AG10803 (cell line): ENCODE measurements around the gene CLDN16.

Experiments used
- DNase-seq: peaks from one replicate; pipeline ENCODE4 v3.0.0; 2010; ENCODE audit warnings: low read depth
- H3K4me3 ChIP-seq: 2 replicates; pipeline ENCODE4 v1.5.1; 2011; ENCODE audit warnings: mild to moderate bottlenecking, low read length, control low read depth
- TF ChIP-seq, protein P1 (sequence below): conservative IDR thresholded peaks from 2 replicates; pipeline ENCODE4 v1.5.1; 2011; ENCODE audit warnings: mild to moderate bottlenecking, low read length, control low read depth, inconsistent platforms

The CLDN16 gene

DNA sequence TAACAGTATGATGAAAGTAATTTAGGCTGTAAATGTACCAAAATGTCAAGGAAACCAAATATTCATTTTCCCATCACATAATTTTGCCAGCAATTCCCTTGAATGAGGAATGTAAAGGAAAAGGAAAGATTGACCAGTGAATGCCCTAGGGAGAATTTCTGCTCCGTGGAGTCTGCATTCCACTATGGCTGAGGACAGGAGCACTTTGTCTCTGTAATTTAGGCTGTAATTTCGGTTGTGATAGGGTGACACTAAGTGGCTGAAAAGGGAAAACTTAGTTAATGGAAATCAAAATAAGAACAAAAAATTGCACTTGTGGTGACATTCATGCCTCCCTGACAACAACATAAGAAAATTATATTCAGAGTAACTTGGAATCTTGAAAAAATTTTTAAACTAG, 70.1 kb downstream of the CLDN16 start:
- TF ChIP-seq, protein P1, sequence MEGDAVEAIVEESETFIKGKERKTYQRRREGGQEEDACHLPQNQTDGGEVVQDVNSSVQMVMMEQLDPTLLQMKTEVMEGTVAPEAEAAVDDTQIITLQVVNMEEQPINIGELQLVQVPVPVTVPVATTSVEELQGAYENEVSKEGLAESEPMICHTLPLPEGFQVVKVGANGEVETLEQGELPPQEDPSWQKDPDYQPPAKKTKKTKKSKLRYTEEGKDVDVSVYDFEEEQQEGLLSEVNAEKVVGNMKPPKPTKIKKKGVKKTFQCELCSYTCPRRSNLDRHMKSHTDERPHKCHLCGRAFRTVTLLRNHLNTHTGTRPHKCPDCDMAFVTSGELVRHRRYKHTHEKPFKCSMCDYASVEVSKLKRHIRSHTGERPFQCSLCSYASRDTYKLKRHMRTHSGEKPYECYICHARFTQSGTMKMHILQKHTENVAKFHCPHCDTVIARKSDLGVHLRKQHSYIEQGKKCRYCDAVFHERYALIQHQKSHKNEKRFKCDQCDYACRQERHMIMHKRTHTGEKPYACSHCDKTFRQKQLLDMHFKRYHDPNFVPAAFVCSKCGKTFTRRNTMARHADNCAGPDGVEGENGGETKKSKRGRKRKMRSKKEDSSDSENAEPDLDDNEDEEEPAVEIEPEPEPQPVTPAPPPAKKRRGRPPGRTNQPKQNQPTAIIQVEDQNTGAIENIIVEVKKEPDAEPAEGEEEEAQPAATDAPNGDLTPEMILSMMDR, result 0 out of 2 replicates have a peak, but pooled peaks have one; percentile 3
- DNase-seq, result peak; percentile 14
- H3K4me3 ChIP-seq, result no peak overlapping the region
